Measurements from ENCODE around the gene KCNF1.

Gene KCNF1

GRCh38 chr2:10864861-10865636, 46.7 kb upstream of the KCNF1 start:
- in situ Hi-C loops (cut with MboI; ENCODE audit: low sequenced_read_pairs, unreplicated experiment): no loop called here
- DNase-seq (ENCODE audit: low spot score): peak; percentile 73
- peak; percentile 1 for TF ChIP-seq CTCF (IDR thresholded peaks at IDR 0.05; ENCODE audit: borderline replicate concordance, control extremely low read depth, extremely low read depth, insufficient read depth, missing control alignments)

GRCh38 chr2:10865841-10866240, 45.9 kb upstream of the KCNF1 start:
- no peak for TF ChIP-seq CTCF (IDR thresholded peaks at IDR 0.05; ENCODE audit: borderline replicate concordance, control extremely low read depth, extremely low read depth, insufficient read depth, missing control alignments)
- no peak for DNase-seq (ENCODE audit: low spot score)
- in situ Hi-C loops (cut with MboI; ENCODE audit: low sequenced_read_pairs, unreplicated experiment): no loop called here

- no peak for TF ChIP-seq CTCF (IDR thresholded peaks at IDR 0.05; ENCODE audit: borderline replicate concordance, control extremely low read depth, extremely low read depth, insufficient read depth, missing control alignments)
- in situ Hi-C loops (cut with MboI; ENCODE audit: low sequenced_read_pairs, unreplicated experiment): no loop called here
- DNase-seq (ENCODE audit: low spot score): no peak
Measured at GRCh38 chr2:10867692-10868420, 43.9 kb upstream of the KCNF1 start.

GRCh38 chr2:10868465-10869314, 43.0 kb upstream of the KCNF1 start:
- DNase-seq (ENCODE audit: low spot score): no peak
- TF ChIP-seq CTCF (IDR thresholded peaks at IDR 0.05; ENCODE audit: borderline replicate concordance, control extremely low read depth, extremely low read depth, insufficient read depth, missing control alignments): no peak
- in situ Hi-C loops (cut with MboI; ENCODE audit: low sequenced_read_pairs, unreplicated experiment): no loop called here

- no peak for DNase-seq (ENCODE audit: low spot score)
- in situ Hi-C loops (cut with MboI; ENCODE audit: low sequenced_read_pairs, unreplicated experiment): no loop called here
- no peak for TF ChIP-seq CTCF (IDR thresholded peaks at IDR 0.05; ENCODE audit: borderline replicate concordance, control extremely low read depth, extremely low read depth, insufficient read depth, missing control alignments)
Measured at GRCh38 chr2:10871978-10872377, 39.8 kb upstream of the KCNF1 start.

GRCh38 chr2:10873171-10873570, 38.6 kb upstream of the KCNF1 start:
- DNase-seq (ENCODE audit: low spot score): no peak
- in situ Hi-C loops (cut with MboI; ENCODE audit: low sequenced_read_pairs, unreplicated experiment): no loop called here
- TF ChIP-seq CTCF (IDR thresholded peaks at IDR 0.05; ENCODE audit: borderline replicate concordance, control extremely low read depth, extremely low read depth, insufficient read depth, missing control alignments): no peak

Measured in GM13976 (cell line).